Calu3 (cell line): ENCODE data around the gene DAW1. TPM values are rescaled to one million over a fixed set of nuclear protein-coding genes. Genes with fewer than 3 reads are reported as not detected.

Experiments used
- BruUV-seq: library from RNA; stranded (reverse); fragments of 400-500 nt; replicated peaks from 2 replicates; lab custom pipeline; 2021; lab: Mats Ljungman, UMichigan
- CTCF ChIA-PET: fragments of 300-600 bp; sonication (Branson Sonifier 250); formaldehyde crosslinking; loops from one replicate; lab custom pipeline; 2022; ENCODE audit warnings: antibody characterized with exemption; lab: Charles Lee
- DNase-seq: peaks from one replicate; pipeline ENCODE4 v3.0.0; 2022
- H3K27ac Mint-ChIP-seq: one replicate; pipeline ENCODE4 v1.8.0; 2022; ENCODE audit warnings: mixed read lengths; ENCODE audit not compliant: unreplicated experiment
- H3K27me3 Mint-ChIP-seq: one replicate; pipeline ENCODE4 v1.8.0; 2022; ENCODE audit warnings: mixed read lengths; ENCODE audit not compliant: unreplicated experiment
- H3K36me3 Mint-ChIP-seq: one replicate; pipeline ENCODE4 v1.8.0; 2022; ENCODE audit warnings: mild to moderate bottlenecking, moderate library complexity, mixed read lengths; ENCODE audit not compliant: insufficient read depth, unreplicated experiment
- H3K4me1 Mint-ChIP-seq: one replicate; pipeline ENCODE4 v1.8.0; 2022; ENCODE audit warnings: mild to moderate bottlenecking, low read depth, mixed read lengths; ENCODE audit not compliant: unreplicated experiment
- H3K4me3 Mint-ChIP-seq: one replicate; pipeline ENCODE4 v1.8.0; 2022; ENCODE audit warnings: mild to moderate bottlenecking, low read depth, moderate library complexity, mixed read lengths; ENCODE audit not compliant: unreplicated experiment
- H3K9me3 Mint-ChIP-seq: one replicate; pipeline ENCODE4 v1.8.0; 2022; ENCODE audit warnings: low read depth, mixed read lengths; ENCODE audit not compliant: unreplicated experiment
- CTCF ChIP-seq: fragments of 200-600 bp; IDR thresholded peaks from one replicate; pipeline ENCODE4 v1.8.0; 2022; ENCODE audit warnings: antibody characterized with exemption; ENCODE audit not compliant: unreplicated experiment
- intact Hi-C: fragments of 100-400 bp; cut with micrococcal nuclease; formaldehyde crosslinking; loops from one replicate; pipeline ENCODE4 v1.10.0; 2022; ENCODE audit not compliant: unreplicated experiment
- total RNA-seq: library from RNA; stranded (reverse); gene quantifications from 2 replicates; pipeline ENCODE4 v1.2.3, GENCODE V29; 2022

Gene DAW1
- total RNA-seq, 1 experiment from 2014 or later: 3.2 TPM

- H3K4me3 Mint-ChIP-seq: no peak overlapping the region
- no peaks in the 10 kb centered on the region for H3K36me3 Mint-ChIP-seq
- H3K9me3 Mint-ChIP-seq: no peaks in the 10 kb centered on the region
- CTCF ChIA-PET: interaction anchor here (1.2 kb wide), 1 partner anchor 10 kb away, joined by 3 read pairs; no protein-coding TSS in a partner anchor
- H3K27ac Mint-ChIP-seq: no peak overlapping the region
- no peak for TF ChIP-seq CTCF
- intact Hi-C loops: loop anchor here (10.0 kb wide), 1 partner anchor 403 kb away; no protein-coding TSS in a partner anchor
- no TSS peak for BruUV-seq
- DNase-seq: no peak
- H3K4me1 Mint-ChIP-seq: peaks cover 16% of the 10 kb centered on the region
- H3K27me3 Mint-ChIP-seq: no peaks in the 10 kb centered on the region
These were observed 16.9 kb downstream of the DAW1 start for GRCh38 chr2:227888289-227888688.

GRCh38 chr2:227889336-227889735 is 17.9 kb downstream of the DAW1 start:
- H3K4me3 Mint-ChIP-seq: no peak overlapping the region
- BruUV-seq: no TSS peak
- no peaks in the 10 kb centered on the region for H3K36me3 Mint-ChIP-seq
- TF ChIP-seq CTCF: no peak
- CTCF ChIA-PET: interaction anchor here (0.8 to 1.8 kb wide), 2 partner anchors 10 to 51 kb away, joined by 3 to 10 read pairs; no protein-coding TSS in a partner anchor
- no peaks in the 10 kb centered on the region for H3K9me3 Mint-ChIP-seq
- no peak for DNase-seq
- intact Hi-C loops: loop anchor here (10.0 kb wide), 1 partner anchor 405 kb away; no protein-coding TSS in a partner anchor
- peaks cover 12% of the 10 kb centered on the region for H3K4me1 Mint-ChIP-seq
- no peaks in the 10 kb centered on the region for H3K27me3 Mint-ChIP-seq
- no peak overlapping the region for H3K27ac Mint-ChIP-seq

- Mint-ChIP-seq H3K4me3 (no peak overlapping the region), H3K27ac (no peak overlapping the region), H3K9me3 (no peaks in the 10 kb centered on the region), H3K4me1 (peaks cover 9% of the 10 kb centered on the region), H3K27me3 (no peaks in the 10 kb centered on the region), H3K36me3 (no peaks in the 10 kb centered on the region)
- TF ChIP-seq CTCF: peak; percentile 62
- CTCF ChIA-PET: interaction anchor here (0.6 to 1.8 kb wide), 14 partner anchors 9 to 1383 kb away, joined by 3 to 10 read pairs (median 3); partner anchors contain the start of gene DAW1
- BruUV-seq: no TSS peak
- DNase-seq: no peak
- intact Hi-C loops: loop anchor here (1.0 to 10.0 kb wide), 5 partner anchors 30 to 767 kb away; no protein-coding TSS in a partner anchor
These were observed 19.2 kb downstream of the DAW1 start for GRCh38 chr2:227890495-227891079.

- Mint-ChIP-seq H3K27me3 (no peaks in the 10 kb centered on the region), H3K27ac (no peak overlapping the region), H3K4me3 (no peak overlapping the region), H3K36me3 (no peaks in the 10 kb centered on the region), H3K4me1 (peaks cover 9% of the 10 kb centered on the region), H3K9me3 (no peaks in the 10 kb centered on the region)
- BruUV-seq: no TSS peak
- CTCF ChIA-PET: no interaction called here
- DNase-seq: no peak
- intact Hi-C loops: loop anchor here (2.0 to 10.0 kb wide), 3 partner anchors 29 to 403 kb away; no protein-coding TSS in a partner anchor
- TF ChIP-seq CTCF: no peak
These were observed 20.2 kb downstream of the DAW1 start for GRCh38 chr2:227891673-227892072.
